SK-N-SH treated with all-trans-retinoic acid at 6 μM for 48 hours (cell line): ENCODE measurements around the gene POLR2B.

Experiments used
- ATAC-seq: fragments of 200-7000 bp; cut with Tn5 transposase; 3 replicates; pipeline ENCODE4 v1.9.1; 2020; ENCODE audit warnings: mild to moderate bottlenecking, moderate library complexity
- ARNTL ChIP-seq: fragments of 450-650 bp; formaldehyde crosslinking; IDR thresholded peaks from 2 replicates; pipeline ENCODE4 v1.5.0; 2020; ENCODE audit warnings: low read depth, mild to moderate bottlenecking, moderate library complexity, borderline replicate concordance
- BACH2 ChIP-seq: fragments of 250-450 bp; sonication (Bioruptor Pico); IDR thresholded peaks from 2 replicates; pipeline ENCODE4 v1.9.0; 2021; ENCODE audit warnings: mild to moderate bottlenecking, borderline replicate concordance
- ESRRG ChIP-seq: fragments of 250-450 bp; sonication (Bioruptor Pico); IDR thresholded peaks from 2 replicates; pipeline ENCODE4 v1.6.1; 2021; ENCODE audit warnings: mild to moderate bottlenecking
- GLIS3 ChIP-seq: fragments of 250-450 bp; sonication (Bioruptor Pico); IDR thresholded peaks from 2 replicates; pipeline ENCODE4 v1.5.0; 2020; ENCODE audit warnings: mild to moderate bottlenecking, moderate library complexity
- ISL1 ChIP-seq: fragments of 250-450 bp; sonication (Bioruptor Pico); IDR thresholded peaks from 2 replicates; pipeline ENCODE4 v2.1.2; 2022; ENCODE audit warnings: mild to moderate bottlenecking, moderate library complexity
- OSR1 ChIP-seq: fragments of 250-450 bp; sonication (Bioruptor Pico); IDR thresholded peaks from 2 replicates; pipeline ENCODE4 v1.8.0; 2022; ENCODE audit warnings: moderate library complexity, mild to moderate bottlenecking, inconsistent platforms
- PATZ1 ChIP-seq: fragments of 250-450 bp; sonication (Bioruptor Pico); IDR thresholded peaks from 2 replicates; pipeline ENCODE4 v1.8.0; 2020; ENCODE audit warnings: mild to moderate bottlenecking, moderate library complexity, borderline replicate concordance
- PPARA ChIP-seq: fragments of 250-450 bp; sonication (Bioruptor Pico); IDR thresholded peaks from 2 replicates; pipeline ENCODE4 v1.5.0; 2020; ENCODE audit warnings: mild to moderate bottlenecking, borderline replicate concordance
- SNAI2 ChIP-seq: fragments of 250-450 bp; sonication (Bioruptor Pico); IDR thresholded peaks from 2 replicates; pipeline ENCODE4 v1.5.0; 2020; ENCODE audit warnings: mild to moderate bottlenecking, moderate library complexity
- TCF4 ChIP-seq: fragments of 250-450 bp; sonication (Bioruptor Pico); IDR thresholded peaks from 2 replicates; pipeline ENCODE4 v1.8.0; 2021; ENCODE audit warnings: mild to moderate bottlenecking, moderate library complexity, borderline replicate concordance
- ZNF565 ChIP-seq: fragments of 450-650 bp; formaldehyde crosslinking; conservative IDR thresholded peaks from 2 replicates; pipeline ENCODE4 v1.5.0; 2020; ENCODE audit warnings: low read depth, mild to moderate bottlenecking, moderate library complexity
- ZNF70 ChIP-seq: fragments of 450-650 bp; formaldehyde crosslinking; IDR thresholded peaks from 2 replicates; pipeline ENCODE4 v1.5.0; 2020; ENCODE audit warnings: mild to moderate bottlenecking, moderate library complexity
- ZNF8 ChIP-seq: fragments of 450-650 bp; formaldehyde crosslinking; IDR thresholded peaks from 2 replicates; pipeline ENCODE4 v1.5.0; 2020; ENCODE audit warnings: mild to moderate bottlenecking, moderate library complexity
- TF ChIP-seq, protein P1 (sequence below): fragments of 250-450 bp; sonication (Bioruptor Pico); IDR thresholded peaks from 2 replicates; pipeline ENCODE4 v1.5.1; 2020; ENCODE audit warnings: low read depth, mild to moderate bottlenecking, moderate library complexity
- TF ChIP-seq, protein P2 (sequence below): fragments of 250-450 bp; sonication (Bioruptor Pico); IDR thresholded peaks from 2 replicates; pipeline ENCODE4 v1.5.0; 2020; ENCODE audit warnings: mild to moderate bottlenecking, moderate library complexity
- TF ChIP-seq, protein P3 (sequence below): fragments of 250-450 bp; sonication (Bioruptor Pico); IDR thresholded peaks from 2 replicates; pipeline ENCODE4 v1.8.0; 2021; ENCODE audit warnings: low read depth, mild to moderate bottlenecking, moderate library complexity, borderline replicate concordance

Gene POLR2B

DNA sequence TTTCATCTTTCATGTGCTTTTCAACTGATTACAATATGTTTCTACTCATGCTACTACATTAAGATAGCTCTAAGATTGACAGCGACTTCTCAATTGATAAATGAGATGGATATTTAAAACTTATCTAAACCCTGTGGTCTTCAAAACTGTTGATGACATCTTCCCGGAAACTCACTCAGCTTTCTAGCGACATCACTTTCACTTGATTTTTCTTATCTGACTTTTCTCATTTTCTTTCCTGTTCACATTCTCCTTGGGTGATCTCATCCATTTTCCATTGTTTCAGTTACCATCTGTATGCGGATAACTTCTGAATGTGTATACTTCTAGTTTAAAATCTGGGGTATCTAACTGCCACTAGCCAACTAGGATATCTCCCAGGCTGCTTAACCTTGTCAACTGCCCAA lies 3.1 kb downstream of the POLR2B start (continued):
- TF ChIP-seq, protein P1, sequence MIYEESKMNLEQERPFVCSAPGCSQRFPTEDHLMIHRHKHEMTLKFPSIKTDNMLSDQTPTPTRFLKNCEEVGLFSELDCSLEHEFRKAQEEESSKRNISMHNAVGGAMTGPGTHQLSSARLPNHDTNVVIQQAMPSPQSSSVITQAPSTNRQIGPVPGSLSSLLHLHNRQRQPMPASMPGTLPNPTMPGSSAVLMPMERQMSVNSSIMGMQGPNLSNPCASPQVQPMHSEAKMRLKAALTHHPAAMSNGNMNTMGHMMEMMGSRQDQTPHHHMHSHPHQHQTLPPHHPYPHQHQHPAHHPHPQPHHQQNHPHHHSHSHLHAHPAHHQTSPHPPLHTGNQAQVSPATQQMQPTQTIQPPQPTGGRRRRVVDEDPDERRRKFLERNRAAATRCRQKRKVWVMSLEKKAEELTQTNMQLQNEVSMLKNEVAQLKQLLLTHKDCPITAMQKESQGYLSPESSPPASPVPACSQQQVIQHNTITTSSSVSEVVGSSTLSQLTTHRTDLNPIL = no peak
- TF ChIP-seq, protein P2, sequence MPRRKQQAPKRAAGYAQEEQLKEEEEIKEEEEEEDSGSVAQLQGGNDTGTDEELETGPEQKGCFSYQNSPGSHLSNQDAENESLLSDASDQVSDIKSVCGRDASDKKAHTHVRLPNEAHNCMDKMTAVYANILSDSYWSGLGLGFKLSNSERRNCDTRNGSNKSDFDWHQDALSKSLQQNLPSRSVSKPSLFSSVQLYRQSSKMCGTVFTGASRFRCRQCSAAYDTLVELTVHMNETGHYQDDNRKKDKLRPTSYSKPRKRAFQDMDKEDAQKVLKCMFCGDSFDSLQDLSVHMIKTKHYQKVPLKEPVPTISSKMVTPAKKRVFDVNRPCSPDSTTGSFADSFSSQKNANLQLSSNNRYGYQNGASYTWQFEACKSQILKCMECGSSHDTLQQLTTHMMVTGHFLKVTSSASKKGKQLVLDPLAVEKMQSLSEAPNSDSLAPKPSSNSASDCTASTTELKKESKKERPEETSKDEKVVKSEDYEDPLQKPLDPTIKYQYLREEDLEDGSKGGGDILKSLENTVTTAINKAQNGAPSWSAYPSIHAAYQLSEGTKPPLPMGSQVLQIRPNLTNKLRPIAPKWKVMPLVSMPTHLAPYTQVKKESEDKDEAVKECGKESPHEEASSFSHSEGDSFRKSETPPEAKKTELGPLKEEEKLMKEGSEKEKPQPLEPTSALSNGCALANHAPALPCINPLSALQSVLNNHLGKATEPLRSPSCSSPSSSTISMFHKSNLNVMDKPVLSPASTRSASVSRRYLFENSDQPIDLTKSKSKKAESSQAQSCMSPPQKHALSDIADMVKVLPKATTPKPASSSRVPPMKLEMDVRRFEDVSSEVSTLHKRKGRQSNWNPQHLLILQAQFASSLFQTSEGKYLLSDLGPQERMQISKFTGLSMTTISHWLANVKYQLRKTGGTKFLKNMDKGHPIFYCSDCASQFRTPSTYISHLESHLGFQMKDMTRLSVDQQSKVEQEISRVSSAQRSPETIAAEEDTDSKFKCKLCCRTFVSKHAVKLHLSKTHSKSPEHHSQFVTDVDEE (CRISPR knock-in tag) = no peak
- TF ChIP-seq ZNF70 (CRISPR knock-in tag) = no peak

DNA sequence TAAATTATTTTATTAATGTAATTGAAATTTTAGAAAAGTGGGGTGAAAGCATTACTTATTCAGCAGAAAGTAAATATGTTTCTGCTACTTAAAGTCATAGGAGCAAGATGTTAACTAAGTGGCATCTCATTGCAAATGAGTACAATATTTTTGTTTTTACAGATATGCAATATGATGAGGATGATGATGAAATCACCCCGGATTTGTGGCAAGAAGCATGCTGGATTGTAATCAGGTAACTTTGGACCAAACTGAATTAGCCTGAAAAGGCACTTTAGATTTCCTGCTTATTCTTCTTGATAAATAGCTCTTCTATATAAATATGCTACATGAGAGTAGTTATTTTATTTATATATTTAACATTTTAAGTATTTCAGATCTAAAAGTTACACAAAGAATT lies 7.5 kb downstream of the POLR2B start:
- TF ChIP-seq, protein P2 (CRISPR knock-in tag) = no peak
- TF ChIP-seq BACH2 (CRISPR knock-in tag) = no peak
- TF ChIP-seq GLIS3 (CRISPR knock-in tag) = no peak
- TF ChIP-seq TCF4 (CRISPR knock-in tag) = no peak
- TF ChIP-seq, protein P1 = no peak
- TF ChIP-seq OSR1 (CRISPR knock-in tag) = no peak
- TF ChIP-seq ARNTL (CRISPR knock-in tag) = no peak
- TF ChIP-seq PATZ1 (CRISPR knock-in tag) = no peak

DNA sequence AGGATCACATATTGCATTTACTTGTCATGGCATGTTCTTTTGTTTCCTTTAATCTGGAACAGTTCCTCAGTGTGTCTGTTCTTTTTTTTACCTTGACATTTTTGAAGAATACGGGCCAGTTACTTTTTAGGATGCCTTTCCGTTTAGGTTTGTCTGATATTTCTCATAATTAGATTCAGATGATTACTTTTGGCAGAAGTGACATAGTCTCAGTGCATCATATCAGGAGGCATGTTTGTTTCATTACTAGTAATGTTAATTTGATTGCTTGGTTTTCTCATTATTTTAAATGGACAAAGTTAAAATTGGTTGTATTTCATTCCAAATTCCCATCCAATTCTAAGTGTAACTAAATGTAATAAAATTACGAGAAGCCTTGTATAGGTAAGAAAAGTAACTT lies 8.3 kb downstream of the POLR2B start:
- peak; percentile 57; the same call in 2 of the 3 replicates for ATAC-seq
- TF ChIP-seq ESRRG (CRISPR knock-in tag) = no peak
- TF ChIP-seq ISL1 = peak; percentile 80
- TF ChIP-seq, protein P1 = 0 out of 2 replicates have a peak, but pooled peaks have one; percentile 21

More for the DNA sequence above, 7.5 kb downstream of the POLR2B start:
- no peak for ATAC-seq

DNA sequence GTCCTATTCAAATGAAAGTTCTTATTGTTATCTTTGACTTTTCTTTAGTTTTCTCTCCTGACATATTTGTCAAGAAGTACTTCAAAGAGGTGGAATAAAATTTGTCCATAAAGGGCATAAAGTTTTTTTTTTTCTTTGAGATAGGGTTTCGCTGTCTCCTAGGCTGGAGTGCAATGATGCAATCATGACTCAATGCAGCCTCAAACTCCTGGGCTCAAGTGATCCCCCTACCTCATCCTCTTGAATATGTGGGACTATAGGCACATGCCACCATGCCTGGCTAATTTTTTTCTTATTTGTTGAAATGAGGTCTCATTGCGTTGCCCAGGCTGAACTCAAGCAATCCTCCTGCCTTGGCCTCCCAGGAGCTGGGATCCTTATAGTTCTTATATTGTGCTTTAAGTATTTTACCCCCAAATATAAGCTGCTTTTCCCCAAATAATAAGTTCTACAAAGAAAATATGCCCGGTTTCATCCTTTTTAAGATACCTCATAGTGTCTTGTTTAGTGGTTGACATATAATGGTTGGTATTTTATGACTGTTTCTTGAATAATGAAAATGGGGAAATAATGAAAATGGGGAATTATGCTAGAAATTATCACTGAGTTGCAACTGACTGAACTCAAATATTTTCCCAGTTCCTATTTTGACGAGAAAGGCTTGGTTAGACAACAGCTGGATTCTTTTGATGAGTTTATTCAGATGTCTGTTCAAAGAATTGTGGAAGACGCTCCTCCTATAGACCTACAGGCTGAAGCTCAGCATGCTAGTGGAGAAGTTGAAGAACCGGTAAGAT lies 11.6 kb downstream of the POLR2B start:
- TF ChIP-seq SNAI2 (CRISPR knock-in tag) (no peak), ZNF8 (CRISPR knock-in tag) (no peak), PPARA (no peak), BACH2 (CRISPR knock-in tag) (no peak), ZNF70 (CRISPR knock-in tag) (no peak), ZNF565 (CRISPR knock-in tag) (no peak), ESRRG (CRISPR knock-in tag) (no peak)
- TF ChIP-seq, protein P3, sequence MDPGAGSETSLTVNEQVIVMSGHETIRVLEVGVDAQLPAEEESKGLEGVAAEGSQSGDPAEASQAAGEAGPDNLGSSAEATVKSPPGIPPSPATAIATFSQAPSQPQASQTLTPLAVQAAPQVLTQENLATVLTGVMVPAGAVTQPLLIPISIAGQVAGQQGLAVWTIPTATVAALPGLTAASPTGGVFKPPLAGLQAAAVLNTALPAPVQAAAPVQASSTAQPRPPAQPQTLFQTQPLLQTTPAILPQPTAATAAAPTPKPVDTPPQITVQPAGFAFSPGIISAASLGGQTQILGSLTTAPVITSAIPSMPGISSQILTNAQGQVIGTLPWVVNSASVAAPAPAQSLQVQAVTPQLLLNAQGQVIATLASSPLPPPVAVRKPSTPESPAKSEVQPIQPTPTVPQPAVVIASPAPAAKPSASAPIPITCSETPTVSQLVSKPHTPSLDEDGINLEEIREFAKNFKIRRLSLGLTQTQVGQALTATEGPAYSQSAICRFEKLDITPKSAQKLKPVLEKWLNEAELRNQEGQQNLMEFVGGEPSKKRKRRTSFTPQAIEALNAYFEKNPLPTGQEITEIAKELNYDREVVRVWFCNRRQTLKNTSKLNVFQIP = no peak
- TF ChIP-seq, all 23 proteins: peak for 0
- ATAC-seq = no peak
